Epidermal melanocyte (primary cell): ENCODE measurements around the gene GRAMD2A.

Experiments used
- DNase-seq: peaks from one replicate; pipeline ENCODE4 v3.0.0; 2011; ENCODE audit warnings: low spot score; ENCODE audit not compliant: insufficient read length

Gene GRAMD2A

DNA sequence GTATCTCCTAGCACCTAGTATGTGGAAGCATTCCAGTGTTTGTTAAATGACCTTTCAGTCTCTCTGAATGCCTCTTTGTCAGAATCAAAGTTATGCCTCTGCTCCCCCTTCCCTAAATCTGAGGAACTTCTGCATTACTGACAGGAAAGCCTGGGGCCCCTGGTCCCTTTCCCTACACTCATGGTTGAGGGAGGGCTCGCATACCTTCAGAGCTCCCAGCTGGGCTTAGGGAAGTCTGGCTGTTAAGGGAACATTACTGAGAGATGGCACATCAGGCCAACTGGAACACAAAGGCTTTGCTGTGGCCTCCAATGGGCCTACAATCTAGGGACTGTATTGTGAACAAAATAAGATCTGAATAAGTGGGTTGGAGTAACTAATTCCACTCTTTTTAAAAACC, 23.1 kb upstream of the GRAMD2A start:
- DNase-seq = no peak

DNA sequence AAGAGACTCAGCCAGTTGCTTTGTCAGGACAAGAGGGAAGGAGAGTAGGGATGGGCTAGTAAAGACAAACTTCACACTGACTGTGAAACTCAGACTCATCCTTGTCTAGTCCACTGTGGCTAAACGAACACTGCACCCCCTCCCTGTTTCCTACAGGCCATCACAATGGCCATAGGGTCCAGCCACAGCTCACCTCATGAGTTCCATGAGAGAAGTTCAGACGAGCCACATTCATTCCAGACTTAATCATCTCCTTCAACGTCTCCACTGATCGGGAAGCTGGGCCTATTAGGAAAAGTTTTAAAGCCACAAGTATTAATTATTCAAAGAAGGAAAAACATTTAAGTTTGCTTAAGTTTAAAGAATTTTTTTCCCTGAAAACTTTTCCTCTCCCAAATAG, 19.6 kb upstream of the GRAMD2A start:
- no peak for DNase-seq

GRCh38 chr15:72216079-72216478, 18.5 kb upstream of the GRAMD2A start:
- no peak for DNase-seq

DNA sequence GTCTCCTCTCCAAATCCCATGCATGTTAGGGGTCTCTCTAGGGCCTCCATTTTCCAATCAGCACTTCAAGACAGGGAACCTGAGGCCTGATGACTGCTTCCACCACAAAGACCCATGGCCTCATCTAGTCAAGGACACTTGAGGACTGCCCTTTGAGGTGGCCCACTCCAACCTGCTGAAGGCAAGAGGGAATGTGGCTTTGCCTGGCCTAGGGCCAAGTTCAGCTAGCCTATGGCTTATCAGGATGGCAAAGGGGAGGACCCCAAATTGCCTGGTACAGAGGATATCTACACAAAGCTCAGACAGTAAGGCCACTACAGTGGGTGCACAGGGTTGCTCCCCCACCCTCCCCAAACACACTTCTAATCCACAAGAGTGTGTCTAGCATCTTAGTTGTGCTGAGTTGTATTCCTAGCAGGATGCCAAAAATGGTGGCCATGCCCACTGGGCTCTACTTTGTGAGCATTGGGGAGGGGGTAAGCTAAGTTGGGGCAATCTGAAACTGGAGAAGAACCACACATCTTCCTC, 10.0 kb upstream of the GRAMD2A start:
- DNase-seq = no peak

DNA sequence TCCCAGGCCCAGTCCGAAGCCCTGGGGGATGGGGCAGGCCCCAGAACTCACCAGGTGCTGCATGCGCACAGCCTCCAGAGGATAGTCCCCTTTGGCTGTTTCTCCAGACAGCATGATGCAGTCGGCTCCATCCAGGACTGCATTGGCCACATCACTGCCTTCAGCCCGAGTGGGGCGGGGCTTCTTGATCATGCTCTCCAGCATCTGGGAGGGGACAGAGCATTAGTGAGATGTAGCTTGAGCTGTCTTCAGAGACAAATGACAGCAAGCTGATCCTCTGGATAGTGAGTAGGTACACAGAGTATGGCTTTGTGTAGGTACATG, 9.1 kb upstream of the GRAMD2A start:
- no peak for DNase-seq

DNA sequence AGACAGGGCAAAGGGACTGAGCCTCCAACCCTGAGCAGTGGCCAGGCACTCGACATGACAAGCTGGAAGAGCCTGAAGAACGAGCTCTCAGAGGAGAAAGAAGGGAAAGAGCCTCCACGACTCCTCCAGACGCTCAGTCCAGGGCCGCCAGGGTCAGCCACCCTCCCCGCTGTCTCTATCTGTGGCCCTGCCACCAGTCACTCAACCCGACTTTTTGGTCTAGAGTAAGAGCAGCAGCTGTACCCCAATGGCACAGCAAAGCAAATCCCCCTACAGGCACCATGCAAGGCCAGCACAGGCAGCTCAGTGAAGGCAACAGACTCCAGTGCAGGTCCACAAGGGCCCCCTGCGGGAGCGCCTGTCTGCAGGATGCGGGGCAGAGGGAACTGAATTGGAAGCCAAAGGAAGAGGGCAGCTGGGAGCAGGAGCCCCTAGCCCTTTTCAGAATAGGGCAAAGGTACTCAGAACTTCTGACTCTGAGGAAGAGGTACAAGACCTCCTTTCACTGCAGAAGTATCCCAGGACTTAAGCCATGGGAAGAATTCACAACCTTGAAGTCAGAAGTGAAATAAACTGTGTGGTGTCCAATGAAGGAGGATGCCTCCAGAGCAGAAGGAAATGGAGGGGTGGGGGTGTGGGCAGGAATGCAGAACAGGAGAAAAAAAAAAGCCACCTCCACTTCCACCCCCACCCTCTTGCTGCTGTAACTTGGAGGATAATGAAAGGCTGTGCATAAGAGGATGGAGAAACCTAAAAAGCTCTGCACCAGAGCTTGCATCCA, 8.5 kb upstream of the GRAMD2A start:
- DNase-seq = no peak

DNA sequence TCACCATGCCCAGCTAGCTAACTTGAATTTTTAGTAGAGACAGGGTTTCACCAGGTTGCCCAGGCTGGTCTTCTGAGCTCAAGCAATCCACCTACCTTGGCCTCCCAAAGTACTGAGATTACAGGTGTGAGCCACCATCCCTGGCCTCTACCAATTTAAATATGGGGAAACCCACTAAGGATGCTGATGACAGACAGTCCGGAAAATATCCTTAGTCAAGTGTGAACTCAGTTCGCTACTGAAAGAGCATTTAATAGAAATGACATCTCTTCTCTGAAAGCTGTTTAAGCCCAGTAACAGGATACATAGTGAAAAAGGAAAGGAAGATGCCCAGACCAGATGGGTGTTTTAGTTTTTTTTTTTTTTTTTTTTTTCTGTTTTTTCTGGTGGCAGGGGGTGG, 7.7 kb upstream of the GRAMD2A start:
- no peak for DNase-seq

DNA sequence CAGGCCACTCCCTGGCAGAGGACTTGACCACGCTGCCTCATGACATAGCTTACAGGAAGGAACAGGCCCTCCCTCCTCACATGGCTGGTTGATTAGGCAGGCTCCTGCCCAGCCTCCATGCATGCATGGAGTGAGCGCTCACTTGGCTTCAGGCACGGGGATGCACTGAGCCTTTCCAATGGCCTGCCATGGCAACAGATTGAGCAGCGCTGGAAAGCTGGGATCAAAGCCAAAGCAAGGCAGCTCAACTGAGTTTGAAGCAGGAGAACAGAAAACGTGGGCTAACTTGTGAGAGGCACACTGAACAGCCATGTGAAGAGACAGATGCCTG, 5.9 kb upstream of the GRAMD2A start:
- peak; percentile 91 for DNase-seq

DNA sequence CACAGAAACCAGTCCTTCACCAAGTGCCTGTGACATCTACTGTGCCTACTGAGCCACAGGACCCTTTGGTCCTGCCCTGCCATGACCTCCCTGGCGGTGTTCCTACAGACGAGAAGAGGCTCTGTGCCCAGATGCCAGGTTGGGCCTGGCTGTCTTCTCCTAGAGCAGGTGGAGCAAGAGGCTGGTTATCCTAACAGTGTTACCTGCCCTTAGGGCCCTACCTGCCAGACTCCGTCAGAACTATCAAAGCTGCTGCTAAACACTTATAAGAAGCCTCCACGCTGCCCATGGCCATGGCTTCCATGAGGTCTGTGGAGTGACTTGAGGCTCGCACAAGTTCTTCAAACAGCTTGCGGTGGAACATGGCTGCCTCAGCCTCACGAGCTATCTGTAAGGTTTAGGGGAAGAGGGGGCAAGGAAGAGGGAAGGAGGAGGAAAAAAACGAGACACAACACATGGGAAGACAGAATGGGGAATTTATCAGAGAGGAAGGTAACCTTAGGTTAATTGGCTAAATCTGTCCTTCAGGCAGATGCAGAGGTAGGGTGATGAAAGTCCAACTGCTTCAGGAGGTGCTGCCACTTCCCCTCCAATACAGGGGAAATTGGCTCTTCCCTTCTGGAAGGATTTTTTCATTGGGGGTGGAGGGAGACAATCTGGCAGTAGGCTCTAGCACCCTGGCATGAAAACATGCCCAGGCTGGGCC, 5.4 kb upstream of the GRAMD2A start:
- no peak for DNase-seq

DNA sequence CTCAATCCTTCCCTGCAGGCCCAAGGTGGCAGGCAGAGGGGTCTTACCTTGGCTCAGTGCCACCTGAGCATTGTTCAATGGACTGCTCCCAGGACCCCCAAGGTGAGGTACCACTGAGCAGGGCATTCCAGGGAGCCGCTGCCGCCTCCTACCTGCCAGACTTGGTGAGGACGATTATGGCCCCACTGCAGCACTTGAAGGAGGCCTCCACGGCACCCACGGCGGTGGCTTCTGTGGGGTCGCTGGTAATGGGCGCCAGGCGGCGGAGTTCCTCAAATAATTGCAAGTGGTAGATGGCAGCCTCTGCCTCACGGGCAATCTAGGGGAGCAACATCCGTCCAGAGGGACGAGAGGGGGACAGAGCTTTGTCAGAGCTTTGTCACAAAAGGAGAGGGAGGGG, 4.7 kb upstream of the GRAMD2A start:
- DNase-seq = no peak

GRCh38 chr15:72201391-72201921, 3.9 kb upstream of the GRAMD2A start:
- DNase-seq = no peak

DNA sequence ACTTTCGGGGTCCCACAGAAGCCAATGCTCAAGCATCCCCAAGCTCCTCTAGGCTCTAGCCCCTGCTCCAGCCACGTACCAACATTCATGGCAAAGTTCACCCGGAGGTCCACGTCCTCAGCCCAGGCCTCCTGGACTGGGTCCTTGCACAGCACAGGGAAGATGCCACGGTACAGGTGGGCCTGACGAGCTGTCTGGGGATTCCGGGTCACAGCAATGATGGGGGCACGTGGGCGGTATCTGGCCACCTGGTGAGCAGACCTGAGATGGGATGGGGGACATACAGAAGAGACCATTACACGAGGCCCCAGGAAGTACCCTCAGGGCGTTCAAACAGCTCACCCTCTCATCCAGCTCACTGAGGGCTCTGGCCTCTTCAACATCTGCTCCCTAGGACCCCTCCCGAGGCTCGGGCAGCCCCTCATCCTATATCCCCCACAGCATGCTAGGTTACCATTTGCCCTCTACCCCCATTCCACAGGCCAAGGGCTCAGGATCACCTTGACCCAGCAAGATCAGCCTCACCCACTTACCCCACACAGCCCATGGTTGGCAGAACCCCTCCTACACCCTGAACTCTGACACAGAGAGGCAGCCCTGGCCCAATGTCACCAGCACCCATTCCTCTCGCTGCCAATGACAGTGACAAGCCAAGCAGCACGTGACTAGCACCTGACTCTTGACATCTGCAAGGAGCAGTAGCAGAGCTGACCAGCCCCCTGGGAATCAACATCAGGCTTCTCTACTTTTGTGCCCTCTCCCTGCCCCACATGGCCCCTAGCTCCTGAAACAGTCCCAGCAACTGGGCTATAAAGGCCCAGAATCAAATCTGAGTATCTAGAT, 3.0 kb upstream of the GRAMD2A start:
- no peak for DNase-seq

- DNase-seq = peak; percentile 83
These were observed 2.2 kb upstream of the GRAMD2A start for GRCh38 chr15:72199721-72200212.

DNA sequence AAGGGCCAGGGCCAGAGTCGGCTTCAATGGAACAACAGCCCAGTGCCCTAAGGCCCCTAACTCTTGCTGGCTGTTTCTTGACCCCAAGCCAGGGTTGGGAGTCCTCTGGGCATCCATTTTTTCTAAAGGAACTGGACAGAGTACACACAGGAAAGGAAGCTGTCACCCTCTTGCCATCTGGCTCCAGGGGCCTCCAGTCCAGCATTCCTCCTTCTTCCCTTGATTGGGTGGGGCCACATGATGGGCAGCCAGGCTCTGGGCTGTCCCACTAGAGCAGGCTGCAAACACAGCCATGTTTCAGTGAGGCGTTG, 1.6 kb upstream of the GRAMD2A start:
- no peak for DNase-seq

DNA sequence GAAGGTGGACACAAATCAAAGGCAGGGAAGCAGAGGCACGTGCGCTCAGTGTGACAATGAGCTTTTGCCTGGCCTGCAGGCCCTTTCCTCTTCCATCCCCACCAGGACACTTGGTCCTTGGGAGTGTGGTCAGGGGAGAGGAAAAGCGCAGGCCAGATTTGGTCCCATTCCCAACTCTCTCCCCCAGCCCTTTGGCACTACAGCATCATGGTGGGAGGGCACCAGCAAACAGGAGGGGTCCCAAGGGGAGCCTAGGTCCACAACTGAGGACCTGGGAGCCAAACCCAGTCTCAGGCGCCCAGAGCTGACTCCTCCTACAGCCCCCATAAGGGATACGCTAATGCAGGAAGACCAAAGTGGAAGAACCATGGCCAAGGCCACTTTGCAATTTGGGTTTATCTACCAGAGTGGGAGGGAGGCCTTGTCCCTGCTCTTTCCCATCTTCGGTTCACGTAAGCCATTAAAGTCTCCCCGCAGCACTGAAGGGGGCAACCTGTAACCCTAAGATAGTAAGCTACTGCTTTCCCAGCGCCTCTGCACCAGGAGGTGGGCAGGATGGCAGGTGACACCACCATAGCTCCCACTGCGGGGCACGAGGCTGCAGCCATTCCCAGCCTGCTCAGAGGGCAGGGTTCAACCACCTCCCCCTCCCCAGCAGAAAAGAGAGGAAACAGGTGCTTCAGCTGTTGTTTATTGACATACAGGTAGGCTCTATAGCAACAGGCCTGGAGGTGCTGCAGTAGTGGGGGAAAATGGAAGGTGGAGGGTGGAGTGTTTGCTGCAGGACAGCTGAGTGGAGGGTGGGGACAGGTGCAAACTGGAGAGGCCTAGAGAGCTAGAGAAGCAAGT, 993 bp upstream of the GRAMD2A start:
- DNase-seq = no peak

DNA sequence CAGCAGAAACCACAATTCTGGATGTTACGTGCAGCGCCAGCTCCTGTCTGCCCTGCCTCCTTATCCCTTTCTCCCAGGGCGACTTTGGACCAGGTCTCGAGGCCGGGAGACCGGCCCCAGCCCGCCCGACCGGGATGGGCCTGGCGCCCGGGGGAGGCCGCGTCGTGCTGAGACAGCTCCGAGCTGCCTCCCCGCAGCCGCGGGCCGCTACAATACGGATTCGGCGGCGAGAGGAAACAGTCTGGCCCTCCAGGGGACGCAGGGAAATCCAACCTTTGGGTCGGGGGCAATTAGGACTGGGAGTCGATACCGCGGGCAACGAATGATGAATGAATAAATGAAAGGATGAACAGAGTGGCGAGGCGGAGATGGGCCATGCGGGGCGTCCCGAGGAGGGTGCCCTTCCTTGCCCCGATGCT, 537 bp downstream of the GRAMD2A start:
- DNase-seq = no peak

GRCh38 chr15:72196409-72197040, 1.1 kb downstream of the GRAMD2A start:
- no peak for DNase-seq

DNA sequence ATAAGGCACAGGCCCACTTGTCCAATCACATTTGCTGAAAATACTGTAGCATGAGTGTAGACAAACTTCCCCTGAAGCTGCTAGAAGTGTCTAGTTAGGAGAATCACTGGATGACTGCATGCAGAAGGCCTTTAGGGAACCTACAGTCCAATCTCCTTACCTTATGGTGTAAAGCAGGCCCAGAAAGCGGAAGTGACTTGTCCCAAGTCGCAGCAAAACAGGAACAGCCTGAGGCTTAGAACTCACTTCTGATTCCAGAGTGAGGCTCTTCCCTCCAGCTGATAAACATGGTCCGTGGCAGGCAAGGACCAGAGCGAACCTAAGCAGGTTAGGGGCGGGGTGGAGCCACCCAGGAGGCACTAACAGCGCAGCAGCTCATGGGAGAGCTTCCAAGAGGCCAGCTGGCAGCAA, 2.5 kb downstream of the GRAMD2A start:
- DNase-seq = no peak

DNA sequence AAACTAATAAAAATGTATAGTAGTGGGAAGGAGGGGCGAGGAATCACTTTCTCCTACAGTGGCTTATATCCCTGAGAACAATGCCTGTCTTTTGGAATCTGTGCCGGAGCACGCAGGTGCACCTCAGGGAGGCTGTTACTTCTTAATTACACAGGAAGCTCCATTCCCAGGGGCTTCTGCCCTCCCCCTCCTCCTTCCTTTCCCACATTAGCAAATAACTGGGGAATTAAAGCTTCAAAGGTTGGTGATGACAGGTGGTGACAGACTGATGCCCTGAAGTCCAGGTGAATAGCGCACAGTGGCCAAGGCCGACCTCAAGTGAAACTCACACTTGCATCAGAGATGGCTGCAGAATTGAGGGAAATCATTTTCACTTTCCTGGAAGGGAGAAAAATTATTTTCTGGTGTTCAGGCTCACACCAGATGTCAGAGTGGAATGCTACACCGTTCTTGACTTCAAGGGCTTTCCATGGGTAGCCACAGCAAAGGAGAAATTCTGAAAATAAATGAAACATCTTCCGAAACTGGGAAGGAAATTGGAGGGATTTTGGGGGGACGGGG, 3.7 kb downstream of the GRAMD2A start:
- DNase-seq = no peak

DNA sequence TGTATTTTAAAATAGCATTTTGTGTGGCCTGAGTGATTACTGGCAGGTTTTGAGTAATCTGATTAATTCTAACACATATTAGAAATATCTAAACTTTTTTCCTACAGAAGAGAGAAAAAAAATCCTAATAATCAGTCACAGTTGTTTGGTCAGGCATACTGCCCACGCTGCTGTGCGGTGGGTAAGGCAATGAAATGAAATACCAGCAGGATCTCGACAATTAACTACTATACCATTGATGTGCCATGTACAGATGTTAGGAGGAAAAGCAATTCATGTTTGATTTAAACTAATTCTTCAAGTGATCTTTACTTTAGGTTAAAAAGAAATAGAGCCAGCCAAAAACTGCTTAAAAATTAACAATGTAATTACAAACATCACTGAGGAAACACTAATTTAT, 5.2 kb downstream of the GRAMD2A start:
- DNase-seq = no peak
